Right ventricle myocardium superior (tissue), 1 donor: Measurements from ENCODE around the gene AKT1. TPM values are rescaled to one million over a fixed set of nuclear protein-coding genes. Genes with fewer than 3 reads are reported as not detected.

Source experiments
- ATAC-seq: fragments of 200-7000 bp; cut with Tn5 transposase; one replicate; pipeline ENCODE4 v1.9.1; 2020; ENCODE audit warnings: mild to moderate bottlenecking; ENCODE audit not compliant: poor library complexity
- DNase-seq: peaks from one replicate; pipeline ENCODE4 v3.0.0-alpha.2; 2020
- intact Hi-C: fragments of 100-400 bp; cut with DNase I; formaldehyde crosslinking; loops from one replicate; pipeline ENCODE4 v1.11.2; 2022
- total RNA-seq: library from RNA; stranded (reverse); fragmentation: NEBNext Ultra II Directional; extraction: Animal tissue kit (Norgen Biotek cat#: 25700); gene quantifications from one replicate; pipeline ENCODE4 v1.2.1, GENCODE V29; 2021
- donor health status: DM: no; HTN: yes; CAD: no; lungs with severe emphysema.

AKT1 gene
- total RNA-seq, 1 donor from 2014 or later = 120 TPM

- DNase-seq = no peak
- no peak for ATAC-seq
- intact Hi-C loops = no loop called here
Measured at GRCh38 chr14:104802394-104803184, 7.0 kb upstream of the AKT1 start.

GRCh38 chr14:104801520-104802393, 6.2 kb upstream of the AKT1 start:
- DNase-seq = no peak
- no peak for ATAC-seq

GRCh38 chr14:104800771-104801519, 5.4 kb upstream of the AKT1 start, which contains the start of gene ZBTB42:
ZBTB42 (plus strand) TSS chr14:104801101; CDS start chr14:104801198, 97 bp downstream.
- DNase-seq = peak; percentile 80
- intact Hi-C loops = no loop called here
- ATAC-seq = peak; percentile 49

More at GRCh38 chr14:104801520-104802393, 6.2 kb upstream of the AKT1 start:
- intact Hi-C loops = no loop called here

- ATAC-seq = peak; percentile 83
- peak; percentile 94 for DNase-seq
- intact Hi-C loops = no loop called here
Measured at GRCh38 chr14:104800015-104800770, 4.6 kb upstream of the AKT1 start.

GRCh38 chr14:104799244-104800014, 3.9 kb upstream of the AKT1 start:
- intact Hi-C loops = no loop called here
- DNase-seq = no peak
- no peak for ATAC-seq

- ATAC-seq = no peak
- DNase-seq = no peak
- intact Hi-C loops = no loop called here
Measured at GRCh38 chr14:104798300-104799243, 3.0 kb upstream of the AKT1 start.

- intact Hi-C loops = no loop called here
- DNase-seq (peak; percentile 77), ATAC-seq (peak; percentile 3)
Measured at GRCh38 chr14:104797115-104798044, 1.8 kb upstream of the AKT1 start.

GRCh38 chr14:104796687-104797081, 1.1 kb upstream of the AKT1 start:
- intact Hi-C loops = no loop called here
- ATAC-seq = no peak
- no peak for DNase-seq

- intact Hi-C loops = no loop called here
- ATAC-seq (peak; percentile 50), DNase-seq (peak; percentile 76)
Measured at GRCh38 chr14:104795781-104796686, 486 bp upstream of the AKT1 start.

GRCh38 chr14:104794631-104794992, 936 bp downstream of the AKT1 start:
- intact Hi-C loops = no loop called here
- no peak for ATAC-seq

GRCh38 chr14:104794099-104794498, 1.4 kb downstream of the AKT1 start:
- ATAC-seq = no peak
- peak; percentile 78 for DNase-seq
- intact Hi-C loops = no loop called here

More at GRCh38 chr14:104794631-104794992, 936 bp downstream of the AKT1 start:
- DNase-seq = no peak

GRCh38 chr14:104793703-104793959, 1.9 kb downstream of the AKT1 start:
- DNase-seq (no peak), ATAC-seq (no peak)
- intact Hi-C loops = no loop called here

- intact Hi-C loops = no loop called here
Measured at GRCh38 chr14:104792945-104793702, 2.4 kb downstream of the AKT1 start.

More at GRCh38 chr14:104792945-104793702, 2.4 kb downstream of the AKT1 start:
- ATAC-seq (no peak), DNase-seq (no peak)
